Ureter (tissue), 1 donor: ENCODE data around the gene AOC3. TPM values are rescaled to one million over a fixed set of nuclear protein-coding genes. Genes with fewer than 3 reads are reported as not detected.
"Not testable (repeated sequence)": the region's sequence is repeated elsewhere in the genome, so short reads cannot be mapped to it uniquely, and the experiment has no call there.

Source experiments
- DNase-seq: peaks from one replicate; pipeline ENCODE4 v3.0.0-alpha.2; 2020; ENCODE audit warnings: low spot score
- total RNA-seq: library from RNA; stranded (reverse); gene quantifications from one replicate; pipeline ENCODE4 v1.2.4, GENCODE V29; 2023
- donor health status: DM: yes; HTN: yes; CAD: no.

Gene AOC3
- total RNA-seq, 1 donor from 2014 or later, result 89.9 TPM

DNA sequence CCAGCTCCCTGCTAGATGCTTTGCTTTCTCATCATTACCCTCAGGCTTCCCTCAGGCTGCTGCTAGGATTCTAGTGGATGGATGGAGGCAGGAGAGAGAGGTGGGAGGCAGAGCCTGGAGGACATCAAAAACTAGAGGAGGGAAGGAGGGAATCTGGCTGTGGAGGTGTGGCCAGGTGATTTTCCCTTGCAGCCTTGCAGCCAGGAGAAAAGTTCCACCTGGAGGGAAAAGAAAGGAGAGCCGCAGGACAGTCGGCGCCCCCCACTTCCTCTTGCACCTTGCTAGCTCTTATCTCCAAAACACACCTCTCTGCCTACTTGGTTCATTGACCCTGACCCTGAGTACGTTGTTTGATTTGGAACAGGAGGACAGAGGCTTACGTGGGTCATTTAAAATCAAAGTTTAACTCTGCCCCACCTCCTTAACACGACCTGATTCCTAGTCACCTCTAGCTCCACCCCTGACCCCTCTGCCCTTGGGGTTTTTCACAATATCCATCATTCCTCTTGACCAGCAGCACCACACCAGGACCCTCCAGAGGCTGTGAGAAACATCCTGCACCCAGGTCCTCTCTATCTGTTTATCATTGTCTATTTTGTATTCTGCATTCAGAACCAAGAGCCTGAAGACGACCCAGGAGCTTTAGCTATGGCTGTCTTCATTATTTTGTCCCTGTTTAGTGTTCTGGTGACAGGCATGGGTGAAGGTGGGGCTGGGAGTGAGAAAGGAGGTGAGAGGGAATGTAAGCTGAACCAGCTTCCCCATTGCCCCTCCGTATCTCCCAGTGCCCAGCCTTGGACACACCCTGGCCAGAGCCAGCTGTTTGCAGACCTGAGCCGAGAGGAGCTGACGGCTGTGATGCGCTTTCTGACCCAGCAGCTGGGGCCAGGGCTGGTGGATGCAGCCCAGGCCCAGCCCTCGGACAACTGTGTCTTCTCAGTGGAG, 15.9 kb downstream of the AOC3 start:
- no peak for DNase-seq

DNA sequence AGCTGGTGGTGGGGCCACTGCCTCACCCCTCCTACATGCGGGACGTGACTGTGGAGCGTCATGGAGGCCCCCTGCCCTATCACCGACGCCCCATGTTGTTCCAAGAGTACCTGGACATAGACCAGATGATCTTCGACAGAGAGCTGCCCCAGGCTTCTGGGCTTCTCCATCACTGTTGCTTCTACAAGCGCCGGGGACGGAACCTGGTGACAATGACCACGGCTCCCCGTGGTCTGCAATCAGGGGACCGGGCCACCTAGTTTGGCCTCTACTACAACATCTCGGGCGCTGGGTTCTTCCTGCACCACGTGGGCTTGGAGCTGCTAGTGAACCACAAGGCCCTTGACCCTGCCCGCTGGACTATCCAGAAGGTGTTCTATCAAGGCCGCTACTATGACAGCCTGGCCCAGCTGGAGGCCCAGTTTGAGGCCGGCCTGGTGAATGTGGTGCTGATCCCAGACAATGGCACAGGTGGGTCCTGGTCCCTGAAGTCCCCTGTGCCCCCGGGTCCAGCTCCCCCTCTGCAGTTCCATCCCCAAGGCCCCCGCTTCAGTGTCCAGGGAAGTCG, 16.8 kb downstream of the AOC3 start:
- not testable (repeated sequence) for DNase-seq

DNA sequence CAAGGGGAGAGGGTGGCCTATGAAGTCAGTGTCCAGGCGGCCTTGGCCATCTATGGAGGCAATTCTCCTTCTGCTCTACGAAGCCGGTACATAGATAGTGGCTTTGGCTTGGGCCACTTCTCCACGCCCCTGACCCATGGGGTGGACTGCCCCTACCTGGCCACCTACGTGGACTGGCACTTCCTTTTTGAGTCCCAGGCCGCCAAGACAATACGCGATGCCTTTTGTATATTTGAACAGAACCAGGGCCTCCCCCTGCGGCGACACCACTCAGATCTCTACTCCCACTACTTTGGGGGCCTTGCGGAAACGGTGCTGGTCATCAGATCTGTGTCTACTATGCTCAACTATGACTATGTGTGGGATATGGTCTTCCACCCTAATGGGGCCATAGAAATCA, 17.3 kb downstream of the AOC3 start:
- DNase-seq, result no peak

DNA sequence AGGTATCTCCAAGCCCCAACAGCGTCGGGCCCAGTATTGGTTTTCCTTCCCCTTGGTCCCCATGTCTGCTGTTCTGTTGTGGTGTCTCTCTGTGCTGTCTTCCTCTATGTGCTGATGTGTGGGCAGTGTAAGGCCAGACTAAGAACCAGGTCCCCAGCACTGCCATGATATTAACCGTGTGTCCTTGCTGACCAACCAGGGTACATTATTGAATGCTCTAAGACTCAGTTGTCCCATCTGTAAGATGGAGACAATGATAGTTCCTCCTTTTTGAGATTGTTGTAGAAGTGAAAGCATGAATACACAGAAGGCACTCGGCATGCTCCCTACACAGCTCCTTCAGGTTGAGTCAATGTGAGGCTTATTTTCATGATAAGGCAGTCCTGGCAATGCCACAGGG, 20.6 kb downstream of the AOC3 start:
- DNase-seq, result no peak

DNA sequence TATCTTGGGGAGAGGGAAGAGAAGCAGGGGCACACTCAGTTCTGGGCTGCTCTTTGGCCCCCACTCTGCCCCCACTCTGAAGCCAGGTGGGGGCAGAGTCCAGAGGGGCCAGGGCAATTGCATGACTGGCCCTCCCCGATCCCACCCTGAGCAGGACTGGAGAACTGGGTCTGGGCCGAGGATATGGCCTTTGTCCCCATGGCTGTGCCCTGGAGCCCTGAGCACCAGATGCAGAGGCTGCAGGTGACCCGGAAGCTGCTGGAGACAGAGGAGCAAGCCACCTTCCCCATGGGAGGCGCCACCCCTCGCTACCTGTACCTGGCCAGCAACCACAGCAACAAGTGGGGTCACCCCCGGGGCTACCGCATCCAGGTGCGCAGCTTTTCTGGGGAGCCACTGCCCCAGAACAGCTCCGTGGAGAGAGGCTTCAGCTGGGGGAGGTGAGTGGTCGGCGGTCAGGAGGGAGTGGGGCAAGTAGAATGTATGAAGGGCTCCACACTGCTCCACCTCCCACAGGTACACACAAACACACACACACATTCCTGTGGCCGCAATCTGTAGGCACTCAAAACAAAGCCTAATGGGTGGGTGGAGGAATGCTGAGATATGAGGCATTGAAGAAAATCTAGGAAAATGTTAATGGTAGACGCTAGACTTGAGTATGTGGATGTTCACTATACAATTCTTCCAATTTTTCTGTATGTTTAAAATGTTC, 21.4 kb downstream of the AOC3 start:
- no peak for DNase-seq

DNA sequence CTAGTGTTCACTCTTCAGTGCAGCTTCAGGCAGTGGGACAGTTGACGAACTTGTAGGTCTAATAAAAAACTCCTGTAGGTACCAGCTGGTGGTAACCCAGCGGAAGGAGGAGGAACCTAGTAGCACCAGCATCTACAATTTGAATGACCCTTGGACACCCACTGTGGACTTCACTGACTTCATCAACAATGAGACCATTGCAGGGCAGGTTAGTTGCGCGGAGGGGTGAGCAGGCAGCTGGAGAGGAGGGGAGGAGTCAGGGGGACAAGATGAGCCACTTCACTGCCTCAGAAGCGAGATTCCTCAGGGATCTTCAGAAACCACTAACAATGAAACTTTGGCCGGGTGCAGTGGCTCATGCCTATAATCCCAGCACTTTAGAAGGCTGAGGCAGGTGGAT, 22.3 kb downstream of the AOC3 start:
- no peak for DNase-seq

DNA sequence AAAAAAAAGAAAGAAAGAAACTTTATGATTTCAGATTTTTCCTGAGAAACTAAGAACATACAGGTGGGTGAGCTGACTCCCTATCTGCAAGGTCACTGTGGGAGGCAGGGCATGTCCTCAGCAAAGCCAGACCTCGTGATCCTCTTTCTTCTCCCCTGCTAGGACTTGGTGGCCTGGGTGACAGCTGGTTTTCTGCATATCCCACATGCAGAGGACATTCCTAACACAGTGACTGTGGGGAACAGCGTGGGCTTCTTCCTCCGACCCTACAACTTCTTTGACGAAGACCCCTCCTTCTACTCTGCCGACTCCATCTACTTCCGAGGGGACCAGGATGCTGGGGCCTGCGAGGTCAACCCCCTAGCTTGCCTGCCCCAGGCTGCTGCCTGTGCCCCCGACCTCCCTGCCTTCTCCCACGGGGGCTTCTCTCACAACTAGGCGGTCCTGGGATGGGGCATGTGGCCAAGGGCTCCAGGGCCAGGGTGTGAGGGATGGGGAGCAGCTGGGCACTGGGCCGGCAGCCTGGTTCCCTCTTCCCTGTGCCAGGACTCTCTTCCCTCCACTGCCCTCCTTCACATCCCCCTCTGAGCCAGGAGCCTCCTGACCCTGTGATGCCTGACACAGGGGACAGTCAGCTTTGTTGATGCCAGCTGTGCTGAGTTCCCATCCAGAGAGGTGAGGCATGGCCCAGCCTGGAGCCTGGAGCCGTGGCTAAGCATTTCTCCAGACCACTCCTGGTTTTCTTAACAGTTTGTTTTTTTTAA, 23.1 kb downstream of the AOC3 start:
- DNase-seq, result not testable (repeated sequence)

DNA sequence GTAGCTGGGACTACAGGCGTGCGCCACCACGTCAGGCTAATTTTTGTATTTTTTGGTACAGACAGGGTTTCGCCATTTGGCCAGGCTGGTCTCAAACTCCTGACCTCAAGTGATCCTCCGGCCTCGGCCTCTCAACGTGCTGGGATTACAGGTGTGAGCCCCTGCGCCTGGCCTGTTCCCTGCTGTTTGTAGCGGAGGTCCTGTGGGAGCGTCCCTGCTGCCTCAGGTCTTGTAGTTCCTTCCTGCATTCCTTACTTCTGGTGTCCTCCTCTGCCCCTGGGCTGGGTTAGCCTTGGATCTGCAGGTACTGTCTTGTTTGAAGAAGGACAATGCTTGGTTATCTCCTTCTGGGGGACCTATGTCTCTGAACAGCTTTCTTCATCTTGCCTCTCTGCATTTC, 26.0 kb downstream of the AOC3 start:
- DNase-seq, result no peak

DNA sequence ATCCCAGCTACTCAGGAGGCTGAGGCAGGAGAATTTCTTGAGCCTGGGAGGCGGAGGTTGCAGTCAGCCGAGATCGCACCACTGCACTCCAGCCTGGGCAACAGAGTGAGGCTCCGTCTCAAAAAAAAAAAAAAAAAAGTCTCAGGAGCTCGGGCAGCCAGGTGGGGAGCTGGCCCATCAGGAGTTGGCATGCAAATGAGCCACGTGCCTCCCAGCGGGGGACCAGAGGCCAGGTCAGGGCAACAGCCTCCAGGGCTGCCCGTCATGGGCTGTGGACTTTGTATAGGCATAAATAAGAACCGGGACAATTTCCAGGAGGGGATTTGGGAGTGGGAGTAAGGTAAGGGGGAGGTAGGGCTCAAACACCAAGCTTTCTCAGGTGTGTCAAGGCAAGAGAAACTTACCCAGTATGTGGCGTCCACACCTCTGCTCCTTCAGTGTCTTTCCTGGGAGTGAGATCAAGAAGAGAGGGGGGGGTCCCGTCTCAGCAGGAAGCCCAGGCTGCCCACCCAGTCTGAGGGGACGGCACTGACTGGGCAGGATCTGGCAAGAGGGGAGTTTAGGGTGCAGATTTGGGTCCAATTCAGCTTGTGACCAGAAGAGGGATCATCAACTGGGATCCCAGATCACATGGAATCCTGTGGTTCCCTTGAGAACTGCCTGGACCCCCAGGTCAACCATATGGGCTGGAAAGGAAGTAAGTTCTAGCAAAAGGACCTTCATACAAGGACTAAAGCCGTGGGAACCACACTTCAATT, 27.3 kb downstream of the AOC3 start:
- DNase-seq, result no peak

DNA sequence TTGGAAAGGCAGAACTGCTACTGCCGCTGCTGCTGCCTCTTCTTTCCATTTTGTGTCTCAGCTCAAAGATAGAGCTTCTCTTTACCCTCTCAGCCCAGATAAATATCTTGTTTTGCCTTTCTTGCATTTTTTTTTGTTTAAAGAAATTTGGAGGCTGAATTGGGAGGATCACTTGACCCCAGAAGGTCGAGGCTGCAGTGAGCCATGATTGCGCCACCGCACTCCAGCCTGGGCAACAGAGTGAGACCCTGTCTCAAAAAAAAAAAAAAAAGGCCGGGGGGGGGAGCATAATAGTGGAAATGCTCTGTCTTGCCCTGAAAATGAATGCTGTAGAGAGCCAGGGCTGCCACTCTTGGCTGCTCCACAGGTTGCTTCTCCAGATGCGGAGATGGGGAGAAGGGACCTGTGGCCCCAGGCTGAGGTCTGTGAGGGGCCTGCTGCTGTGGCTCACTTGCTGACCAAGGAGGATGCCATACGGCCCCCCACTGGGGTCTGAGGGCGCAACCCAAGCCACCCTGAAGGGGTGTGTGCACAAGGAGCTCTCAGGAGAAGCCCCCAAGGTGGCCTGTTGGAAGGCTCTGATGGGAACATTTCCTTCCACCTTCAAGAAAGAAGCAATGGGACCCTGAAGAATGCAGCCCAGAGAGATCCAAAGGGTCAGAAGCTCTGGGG, 28.1 kb downstream of the AOC3 start:
- DNase-seq, result no peak

DNA sequence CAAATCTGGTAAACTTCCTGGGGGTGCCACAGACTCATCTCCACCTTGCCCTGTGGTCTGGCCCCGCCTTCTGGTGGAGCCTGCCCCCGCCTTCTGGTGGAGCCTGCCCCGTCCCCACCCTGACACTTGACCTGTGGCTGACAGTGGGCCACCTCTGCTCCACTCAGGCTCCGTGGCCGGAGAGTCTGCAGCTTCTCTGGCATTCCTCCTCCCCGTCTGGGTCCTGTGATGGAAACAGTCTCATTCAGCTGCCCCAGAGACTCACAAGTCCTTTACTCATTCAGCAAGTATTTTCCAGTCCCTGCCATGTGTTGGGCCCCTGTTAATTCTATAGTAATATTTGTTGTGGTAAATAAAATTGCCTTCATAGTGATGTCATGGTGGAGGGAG, 28.6 kb downstream of the AOC3 start:
- no peak for DNase-seq

DNA sequence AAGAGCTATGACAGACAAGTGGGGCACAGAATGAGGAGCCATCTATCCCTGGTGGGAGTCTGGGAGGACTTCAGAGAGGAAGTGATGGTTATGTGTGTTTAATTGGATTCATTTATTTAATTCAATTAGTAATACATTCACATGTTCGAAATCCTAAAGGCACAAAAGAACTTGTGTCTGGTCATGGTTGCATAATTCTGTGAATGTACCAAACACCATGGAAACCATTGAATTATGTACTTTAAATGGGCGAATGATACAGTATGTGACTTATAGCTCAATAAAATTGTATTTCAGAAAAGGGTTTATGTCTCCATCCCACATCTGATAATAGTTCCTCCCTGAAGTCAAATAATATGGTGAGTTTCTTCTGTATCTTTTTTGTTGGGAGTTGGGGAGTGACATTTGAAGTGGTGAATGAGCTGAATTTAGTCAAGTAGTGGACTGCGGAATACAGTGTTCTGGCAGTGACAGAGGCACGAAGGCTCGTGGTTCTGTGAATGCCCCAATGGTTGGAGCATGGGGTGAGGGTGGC, 29.8 kb downstream of the AOC3 start:
- no peak for DNase-seq

DNA sequence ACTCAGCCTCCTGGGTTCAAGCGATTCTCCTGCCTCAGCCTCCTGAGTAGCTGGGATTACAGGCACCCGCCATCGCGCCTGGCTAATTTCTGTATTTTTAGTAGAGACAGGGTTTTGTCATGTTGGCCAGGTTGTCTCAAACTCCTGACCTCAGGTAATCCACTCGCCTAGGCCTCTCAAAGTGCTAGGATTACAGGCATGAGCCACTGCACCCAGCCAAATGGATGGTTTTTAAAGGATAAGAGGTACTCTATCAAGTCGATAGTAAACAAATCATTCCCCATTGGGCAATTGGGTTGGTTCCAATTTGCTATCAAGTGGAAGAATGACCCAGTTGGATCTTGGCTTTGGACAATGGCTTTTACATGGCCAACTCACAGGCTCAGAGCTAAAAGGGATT, 30.7 kb downstream of the AOC3 start:
- DNase-seq, result not testable (repeated sequence)

DNA sequence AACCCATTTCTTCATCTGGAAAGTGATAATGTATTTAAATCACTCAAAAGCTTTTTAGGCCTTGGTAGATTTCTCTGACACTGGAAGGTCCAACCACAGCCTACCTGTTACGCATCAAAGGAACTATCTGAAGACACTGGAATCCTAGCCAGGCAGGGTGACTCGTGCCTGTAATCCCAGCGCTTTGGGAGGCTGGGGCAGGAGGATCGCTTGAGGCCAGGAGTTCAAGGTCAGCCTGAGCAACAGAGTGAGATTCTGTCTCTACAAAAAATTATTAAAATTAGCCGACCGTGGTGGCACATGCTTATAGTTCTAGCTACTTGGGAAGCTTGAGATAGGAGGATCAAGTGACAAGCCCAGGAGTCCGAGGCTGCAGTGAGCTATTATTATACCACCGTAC, 31.2 kb downstream of the AOC3 start:
- DNase-seq, result no peak

DNA sequence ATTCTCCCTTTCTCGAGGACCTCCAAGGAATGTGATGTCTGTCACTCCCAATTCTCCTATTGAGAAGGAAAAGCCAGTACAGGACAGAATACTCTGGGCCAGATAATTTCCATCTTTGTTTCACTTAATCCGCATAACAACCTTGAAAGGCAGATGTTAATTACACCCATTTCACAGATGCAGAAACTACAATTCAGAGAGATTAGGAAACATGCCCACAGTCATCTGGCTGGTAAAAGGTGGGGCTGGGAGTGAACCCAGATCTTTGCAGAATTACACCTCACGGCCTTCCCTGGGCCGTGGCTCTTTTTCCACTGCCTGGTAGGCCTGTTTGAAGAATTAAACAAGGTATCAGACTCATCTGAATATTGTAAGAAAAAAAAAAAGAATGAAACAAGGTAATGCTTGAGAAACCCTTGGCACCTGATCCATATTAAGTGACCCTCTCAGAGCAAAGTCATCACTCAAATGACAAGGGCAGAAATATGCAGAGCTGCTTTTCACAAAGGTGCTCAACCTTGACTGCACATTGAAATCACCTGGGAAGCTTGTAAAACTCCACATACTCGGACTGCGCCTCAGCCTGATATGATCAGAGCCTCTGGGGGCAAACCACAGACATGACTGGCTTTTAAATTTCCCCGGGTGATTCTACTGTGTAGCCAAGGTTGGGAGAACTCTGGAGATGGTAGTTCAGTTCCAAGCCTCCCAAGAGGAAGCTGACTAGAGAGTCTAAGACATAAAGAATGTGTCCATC, 33.0 kb downstream of the AOC3 start:
- no peak for DNase-seq

DNA sequence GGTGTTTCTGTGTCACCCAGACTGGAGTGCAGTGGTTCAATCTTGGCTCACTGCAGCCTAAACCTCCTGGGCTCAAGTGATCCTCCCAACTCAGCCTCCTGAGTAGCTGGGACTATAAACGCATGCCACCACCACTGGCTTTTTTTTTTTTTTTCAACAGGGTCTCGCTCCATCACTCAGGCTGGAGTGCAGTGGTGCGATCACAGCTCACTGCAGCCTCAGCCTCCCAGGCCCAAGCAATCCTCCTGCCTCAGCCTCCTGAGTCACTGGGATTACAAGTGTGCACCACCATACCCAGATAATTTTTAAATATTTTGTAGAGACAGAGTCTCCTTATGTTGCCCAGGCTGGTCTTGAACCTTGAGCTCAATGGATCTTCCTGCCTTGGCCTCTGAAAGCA, 34.8 kb downstream of the AOC3 start:
- DNase-seq, result not testable (repeated sequence)

DNA sequence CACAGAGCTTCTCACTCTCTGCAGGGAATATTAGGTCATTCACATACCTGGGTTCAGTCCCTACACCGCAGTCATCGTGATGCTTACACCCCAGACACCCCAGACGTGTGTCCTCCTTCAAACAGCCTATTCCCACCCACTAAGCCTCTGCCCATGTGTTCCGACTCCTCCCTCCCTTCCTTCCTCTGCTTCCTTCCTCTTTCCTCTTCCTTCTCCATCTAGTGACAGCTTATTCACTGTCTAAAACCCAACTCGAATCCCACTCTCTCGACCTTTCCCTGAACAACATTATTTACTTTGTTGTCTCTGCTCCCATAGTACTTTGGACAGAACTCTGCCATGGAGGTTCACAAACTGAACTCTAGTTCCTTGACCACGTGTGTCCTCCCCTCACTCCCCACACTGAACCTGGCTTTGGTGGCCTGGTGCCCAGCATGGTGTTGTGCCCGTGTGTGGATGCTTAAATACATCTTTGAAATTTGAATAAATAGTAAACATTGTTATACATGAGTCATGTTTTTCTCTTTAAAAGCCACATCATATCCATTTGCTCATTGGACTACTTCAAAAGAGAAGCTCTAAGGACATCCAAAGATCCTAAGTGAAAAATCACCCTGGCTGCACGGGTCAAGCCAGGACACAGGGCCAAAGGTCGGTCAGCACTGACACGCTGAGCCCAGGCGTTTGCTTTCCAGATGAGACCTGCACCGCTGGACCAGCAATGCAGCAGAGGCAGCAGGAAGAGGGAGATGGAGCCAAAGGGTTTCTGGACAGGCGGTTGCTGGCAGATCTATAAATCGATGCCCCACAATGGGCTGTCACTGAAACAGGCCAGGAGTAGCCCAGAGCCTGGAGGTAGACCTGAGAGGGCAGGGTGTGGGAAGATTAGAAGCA, 35.5 kb downstream of the AOC3 start:
- DNase-seq, result no peak

DNA sequence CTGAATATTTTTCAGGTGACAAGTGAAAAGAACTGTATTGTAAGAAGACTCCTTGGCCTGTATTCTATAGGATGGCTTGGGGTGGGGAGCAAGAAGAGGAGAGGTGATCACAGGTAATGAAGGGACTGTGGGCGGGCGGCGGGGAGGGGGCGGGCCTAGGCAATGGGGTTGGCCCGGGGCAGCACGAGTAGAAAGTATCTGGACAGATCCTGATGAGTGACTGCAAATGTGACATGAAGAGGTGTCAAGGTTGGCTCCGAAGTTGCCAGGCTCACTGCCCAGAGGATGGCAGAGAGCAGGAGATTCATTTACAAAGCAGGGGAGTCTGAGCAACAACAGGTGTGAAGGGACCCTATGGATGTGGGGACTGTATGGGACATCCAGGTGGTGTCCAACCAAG, 38.8 kb downstream of the AOC3 start:
- no peak for DNase-seq
